Erythroblast (primary cell): ENCODE data around the gene CRB3.
"Not testable (repeated sequence)": the region's sequence is repeated elsewhere in the genome, so short reads cannot be mapped to it uniquely, and the experiment has no call there.

ENCODE experiments used
- DNase-seq, 2 experiments: peaks; one replicate each; lab custom pipeline; 2025; lab: John Stamatoyannopoulos, UW
- GATA1 ChIP-seq: IDR thresholded peaks from 2 replicates; pipeline ENCODE4 v1.6.1; 2011; ENCODE audit warnings: low read depth, mild to moderate bottlenecking, control low read depth, low read length, moderate library complexity
- POLR2A ChIP-seq: IDR thresholded peaks from 2 replicates; pipeline ENCODE4 v1.6.1; 2011; ENCODE audit warnings: mild to moderate bottlenecking, low read length

The CRB3 gene

GRCh38 chr19:6503407-6504201 is 39.5 kb downstream of the CRB3 start:
- DNase-seq: no peak
- TF ChIP-seq POLR2A: no peak

DNA sequence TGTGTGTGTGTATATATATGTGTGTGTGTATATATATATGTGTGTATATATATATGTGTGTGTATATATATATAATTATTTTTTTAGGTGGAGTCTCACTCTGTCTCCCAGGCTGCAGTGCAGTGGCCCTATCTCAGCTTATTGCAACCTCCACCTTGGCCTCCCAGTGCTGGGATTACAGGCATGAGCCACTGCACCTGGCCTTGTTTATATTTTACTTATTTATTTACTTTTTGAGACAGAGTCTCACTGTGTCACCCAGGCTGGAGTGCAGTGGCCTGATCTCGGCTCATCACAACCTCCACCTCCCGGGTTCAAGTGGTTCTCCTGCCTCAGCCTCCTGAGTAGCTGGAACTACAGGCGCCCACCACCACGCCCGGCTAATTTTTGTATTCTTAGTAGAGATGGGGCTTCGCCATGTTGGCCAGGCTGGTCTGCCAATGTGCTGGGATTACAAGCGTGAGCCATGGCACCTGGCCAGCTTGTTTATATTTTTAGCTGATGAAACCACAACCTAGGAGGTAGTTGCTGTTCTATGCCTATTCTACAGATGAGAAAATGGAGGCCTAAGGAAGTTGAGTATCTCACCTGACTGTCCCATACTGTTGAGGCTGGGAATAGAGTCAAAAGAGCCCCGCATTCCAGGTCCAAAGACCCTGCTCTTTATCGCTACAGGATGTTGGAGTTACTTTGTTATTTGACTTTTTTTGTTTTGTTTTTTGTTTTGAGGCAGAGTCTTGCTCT is 44.1 kb downstream of the CRB3 start:
- not testable (repeated sequence) for DNase-seq

- DNase-seq: no peak
- TF ChIP-seq GATA1 (no peak), POLR2A (no peak)
These were observed 45.3 kb downstream of the CRB3 start for GRCh38 chr19:6509118-6509971.

DNA sequence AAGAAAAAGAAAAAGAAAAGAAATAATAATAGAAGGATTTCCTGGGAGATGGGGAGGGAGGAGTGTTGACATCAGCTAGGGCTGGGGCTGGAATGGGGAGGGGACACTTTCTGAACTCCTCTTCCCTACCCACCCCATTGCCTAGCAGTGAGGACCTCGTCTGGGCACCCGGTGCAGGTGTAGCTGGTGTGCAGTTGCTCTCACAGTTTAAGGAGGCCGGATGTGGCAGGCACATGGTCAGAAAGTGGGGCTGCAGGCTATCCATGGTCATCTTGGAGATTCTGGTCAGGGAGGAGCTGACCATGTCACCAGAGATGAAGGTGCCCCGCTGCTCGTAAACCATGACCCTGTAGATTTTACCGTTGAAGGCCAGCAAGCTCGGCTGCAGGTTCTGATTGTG is 46.5 kb downstream of the CRB3 start:
- DNase-seq: no peak
- TF ChIP-seq POLR2A: no peak

GRCh38 chr19:6514089-6514488 is 50.0 kb downstream of the CRB3 start:
- DNase-seq: no peak
- TF ChIP-seq GATA1 (no peak), POLR2A (no peak)

GRCh38 chr19:6514926-6515544 is 51.0 kb downstream of the CRB3 start:
- TF ChIP-seq POLR2A (no peak), GATA1 (no peak)
- DNase-seq: no peak

DNA sequence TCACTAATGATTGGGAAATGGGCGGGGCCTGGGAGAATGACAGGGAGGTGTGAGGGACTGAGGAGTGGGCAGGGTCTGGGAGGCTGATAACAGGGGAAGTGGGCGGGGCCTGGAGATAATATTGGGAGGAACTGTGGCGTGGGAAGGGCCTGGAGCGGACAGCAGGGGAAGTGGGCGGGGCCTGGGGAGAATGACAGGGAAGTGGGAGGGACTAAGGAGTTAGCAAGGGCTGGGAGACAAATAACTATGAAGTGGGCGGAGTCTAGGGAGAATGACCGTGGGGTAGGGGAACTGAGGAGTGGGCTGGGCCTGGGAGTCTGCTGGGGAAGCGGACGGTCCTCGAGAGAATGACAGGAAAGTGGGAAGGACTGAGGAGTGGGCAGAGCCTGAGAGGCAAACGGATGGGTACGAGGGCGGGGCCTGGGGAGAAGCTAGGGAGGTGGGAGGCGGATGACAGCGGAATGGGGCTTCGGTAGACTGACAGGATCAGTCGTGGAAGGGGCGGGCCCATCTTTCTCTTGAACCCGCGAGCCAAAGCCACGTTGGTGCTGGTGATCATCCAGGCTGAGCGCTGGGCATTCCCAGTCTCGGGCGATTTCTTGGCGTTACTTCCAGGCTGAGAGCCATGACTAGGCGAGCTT is 52.1 kb downstream of the CRB3 start:
- peak; percentile 79 to 82 for DNase-seq
- no peak for TF ChIP-seq GATA1
- TF ChIP-seq POLR2A: peak; percentile 51
